WTC11 (cell line): ENCODE results near the gene HSPG2.

Source experiments
- ELF4 ChIP-seq: sonication (generic); formaldehyde crosslinking; IDR thresholded peaks from 2 replicates; pipeline ENCODE4 v1.8.1; 2022; ENCODE audit warnings: low read depth, mild to moderate bottlenecking, moderate library complexity, missing genetic modification reagents
- FOXP1 ChIP-seq: sonication (generic); formaldehyde crosslinking; IDR thresholded peaks from 2 replicates; pipeline ENCODE4 v1.8.0; 2022; ENCODE audit warnings: missing genetic modification reagents, mild to moderate bottlenecking, moderate library complexity, borderline replicate concordance
- JAZF1 ChIP-seq: fragments of 250-450 bp; sonication (Bioruptor Pico); IDR thresholded peaks from 2 replicates; pipeline ENCODE4 v1.9.0; 2021; ENCODE audit warnings: moderate library complexity, mild to moderate bottlenecking, inconsistent platforms
- JUN ChIP-seq: sonication (generic); formaldehyde crosslinking; IDR thresholded peaks from 2 replicates; pipeline ENCODE4 v1.8.0; 2023; ENCODE audit warnings: mild to moderate bottlenecking, missing genetic modification reagents
- RELA ChIP-seq: sonication (generic); formaldehyde crosslinking; IDR thresholded peaks from 2 replicates; pipeline ENCODE4 v1.8.1; 2022; ENCODE audit warnings: missing genetic modification reagents, mild to moderate bottlenecking, borderline replicate concordance
- TF ChIP-seq, protein P1 (sequence below): sonication (generic); formaldehyde crosslinking; IDR thresholded peaks from 2 replicates; pipeline ENCODE4 v1.8.0; 2022; ENCODE audit warnings: mild to moderate bottlenecking, missing genetic modification reagents
- TF ChIP-seq, protein P2 (sequence below): sonication (generic); formaldehyde crosslinking; IDR thresholded peaks from 2 replicates; pipeline ENCODE4 v1.8.0; 2022; ENCODE audit warnings: mild to moderate bottlenecking, missing genetic modification reagents
- TF ChIP-seq, protein P3 (sequence below): fragments of 200-600 bp; IDR thresholded peaks from 2 replicates; pipeline ENCODE4 v1.8.0; 2022; ENCODE audit warnings: antibody characterized with exemption

DNA sequence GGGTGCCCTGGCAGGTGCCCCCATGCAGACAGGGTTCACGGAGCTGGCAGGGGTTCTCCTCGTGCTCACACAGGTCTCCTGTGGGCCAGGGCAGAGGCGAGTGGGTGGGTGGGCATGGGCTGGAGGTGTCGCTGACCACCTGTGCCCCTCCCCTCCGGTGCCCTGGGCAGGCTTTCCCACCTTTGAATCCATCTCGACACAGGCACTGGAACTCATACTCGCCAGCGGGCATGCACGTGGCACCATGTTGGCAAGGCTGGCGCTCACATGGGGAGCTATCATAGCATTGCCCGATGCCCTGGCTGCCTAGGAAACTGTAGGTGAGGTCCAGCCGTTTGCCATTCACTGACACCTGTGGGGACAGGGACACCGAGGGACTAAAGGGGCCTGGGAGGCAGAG, 109.0 kb downstream of the HSPG2 start:
- TF ChIP-seq RELA (CRISPR knock-in tag): no peak
- TF ChIP-seq, protein P1, sequence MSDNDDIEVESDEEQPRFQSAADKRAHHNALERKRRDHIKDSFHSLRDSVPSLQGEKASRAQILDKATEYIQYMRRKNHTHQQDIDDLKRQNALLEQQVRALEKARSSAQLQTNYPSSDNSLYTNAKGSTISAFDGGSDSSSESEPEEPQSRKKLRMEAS (CRISPR knock-in tag): no peak
- TF ChIP-seq, protein P2, sequence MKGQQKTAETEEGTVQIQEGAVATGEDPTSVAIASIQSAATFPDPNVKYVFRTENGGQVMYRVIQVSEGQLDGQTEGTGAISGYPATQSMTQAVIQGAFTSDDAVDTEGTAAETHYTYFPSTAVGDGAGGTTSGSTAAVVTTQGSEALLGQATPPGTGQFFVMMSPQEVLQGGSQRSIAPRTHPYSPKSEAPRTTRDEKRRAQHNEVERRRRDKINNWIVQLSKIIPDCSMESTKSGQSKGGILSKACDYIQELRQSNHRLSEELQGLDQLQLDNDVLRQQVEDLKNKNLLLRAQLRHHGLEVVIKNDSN (CRISPR knock-in tag): no peak
- TF ChIP-seq ELF4 (CRISPR knock-in tag): no peak
- TF ChIP-seq, protein P3, sequence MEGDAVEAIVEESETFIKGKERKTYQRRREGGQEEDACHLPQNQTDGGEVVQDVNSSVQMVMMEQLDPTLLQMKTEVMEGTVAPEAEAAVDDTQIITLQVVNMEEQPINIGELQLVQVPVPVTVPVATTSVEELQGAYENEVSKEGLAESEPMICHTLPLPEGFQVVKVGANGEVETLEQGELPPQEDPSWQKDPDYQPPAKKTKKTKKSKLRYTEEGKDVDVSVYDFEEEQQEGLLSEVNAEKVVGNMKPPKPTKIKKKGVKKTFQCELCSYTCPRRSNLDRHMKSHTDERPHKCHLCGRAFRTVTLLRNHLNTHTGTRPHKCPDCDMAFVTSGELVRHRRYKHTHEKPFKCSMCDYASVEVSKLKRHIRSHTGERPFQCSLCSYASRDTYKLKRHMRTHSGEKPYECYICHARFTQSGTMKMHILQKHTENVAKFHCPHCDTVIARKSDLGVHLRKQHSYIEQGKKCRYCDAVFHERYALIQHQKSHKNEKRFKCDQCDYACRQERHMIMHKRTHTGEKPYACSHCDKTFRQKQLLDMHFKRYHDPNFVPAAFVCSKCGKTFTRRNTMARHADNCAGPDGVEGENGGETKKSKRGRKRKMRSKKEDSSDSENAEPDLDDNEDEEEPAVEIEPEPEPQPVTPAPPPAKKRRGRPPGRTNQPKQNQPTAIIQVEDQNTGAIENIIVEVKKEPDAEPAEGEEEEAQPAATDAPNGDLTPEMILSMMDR: no peak
- no peak for TF ChIP-seq FOXP1
- TF ChIP-seq JAZF1: no peak
- no peak for TF ChIP-seq JUN (CRISPR knock-in tag)
